NCI-H446 treated with DMSO at 0.1 percent for 48 hours (cell line): ENCODE results near the gene SOHLH2.

Source experiments
- DNase-seq: peaks from one replicate; lab custom pipeline; 2025; lab: John Stamatoyannopoulos, UW

The SOHLH2 gene

DNA sequence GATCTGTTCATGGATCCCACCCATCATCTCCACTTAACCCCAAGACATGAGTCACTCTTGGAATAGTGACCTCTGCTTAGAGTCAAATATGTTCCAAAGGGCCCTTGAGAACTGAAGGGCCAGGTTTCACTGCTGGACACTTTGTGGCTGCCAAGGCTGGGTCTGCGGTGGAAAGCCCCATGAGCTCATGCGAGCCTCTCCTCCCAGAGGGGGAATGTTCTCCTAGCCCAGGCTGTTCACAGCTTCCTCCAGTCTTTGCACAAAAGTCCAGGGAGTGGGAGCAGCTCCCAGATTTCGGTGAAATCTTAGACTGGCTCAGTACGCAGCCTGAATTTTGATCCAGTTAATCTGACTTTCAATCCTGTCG is 82.4 kb downstream of the SOHLH2 start:
- DNase-seq = no peak

DNA sequence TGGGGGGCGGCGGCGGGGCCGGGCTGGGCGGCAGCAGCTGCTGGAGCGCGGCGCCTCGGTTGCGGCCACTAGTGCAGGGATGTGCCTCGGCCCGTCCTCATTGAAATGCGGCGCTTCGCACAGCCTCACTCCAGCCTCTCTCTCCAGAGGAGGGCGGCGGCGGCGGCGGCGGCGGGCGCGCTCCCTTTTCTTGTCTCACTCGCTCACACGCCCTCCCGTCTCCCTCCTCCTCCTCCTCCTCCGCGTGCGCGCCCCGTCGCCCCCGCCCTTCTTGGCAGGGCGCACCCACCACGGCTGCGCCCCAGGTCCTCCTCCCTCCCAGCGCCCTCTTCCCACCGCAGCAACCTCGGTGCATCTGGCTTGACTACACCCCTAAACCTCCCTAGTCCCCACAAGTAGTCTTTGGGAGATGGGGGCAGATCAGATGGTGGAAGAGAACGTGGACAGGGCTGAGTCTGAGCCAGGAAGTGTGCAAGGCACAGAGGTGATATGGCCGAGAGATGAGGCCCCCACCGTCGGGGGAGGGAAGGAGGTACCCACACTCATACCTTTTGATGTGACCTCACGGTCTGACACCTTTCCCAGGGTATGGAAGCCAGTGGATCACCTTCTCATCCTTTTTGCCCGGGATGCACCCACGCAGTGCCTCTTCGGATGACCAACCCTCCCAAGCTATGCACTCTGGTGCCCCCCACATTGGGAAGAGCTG is 83.0 kb downstream of the SOHLH2 start, which contains the start of gene DCLK1:
TSS of gene DCLK1 (minus strand) at position 161 of the 709 bp plus-strand sequence.
- no peak for DNase-seq

DNA sequence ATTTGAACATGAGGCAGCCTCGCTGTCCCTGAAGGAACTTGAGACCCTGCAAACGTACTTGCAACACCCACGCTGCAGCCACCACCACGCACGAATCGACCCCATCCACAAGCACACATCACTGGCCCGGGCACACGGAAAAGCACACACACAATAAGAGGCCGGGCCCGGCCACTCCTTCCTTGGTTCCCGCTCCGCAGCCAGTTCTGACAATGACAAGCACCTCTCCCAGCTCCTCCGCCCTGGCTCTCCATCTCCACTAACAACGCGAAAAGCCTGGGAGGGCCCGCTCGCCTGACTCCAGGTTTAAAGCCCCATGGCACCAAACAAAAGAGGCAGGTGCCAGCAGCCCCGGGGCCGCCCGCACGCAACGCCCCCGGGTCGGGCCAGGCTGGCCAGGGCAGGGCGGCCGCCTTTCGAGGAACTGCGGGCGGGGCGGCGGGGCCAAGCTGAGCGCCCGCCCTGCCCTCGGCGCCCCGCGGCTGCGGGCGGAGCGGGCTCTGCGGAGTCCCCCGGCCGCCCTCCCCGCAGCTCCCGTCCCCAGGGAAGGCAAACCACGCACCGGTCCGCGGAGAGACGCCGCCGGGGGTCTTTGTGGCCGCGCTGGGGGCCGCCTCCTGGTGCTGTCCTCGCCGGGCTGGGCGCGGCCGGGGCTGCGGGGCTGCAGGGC is 83.7 kb downstream of the SOHLH2 start:
- no peak for DNase-seq

DNA sequence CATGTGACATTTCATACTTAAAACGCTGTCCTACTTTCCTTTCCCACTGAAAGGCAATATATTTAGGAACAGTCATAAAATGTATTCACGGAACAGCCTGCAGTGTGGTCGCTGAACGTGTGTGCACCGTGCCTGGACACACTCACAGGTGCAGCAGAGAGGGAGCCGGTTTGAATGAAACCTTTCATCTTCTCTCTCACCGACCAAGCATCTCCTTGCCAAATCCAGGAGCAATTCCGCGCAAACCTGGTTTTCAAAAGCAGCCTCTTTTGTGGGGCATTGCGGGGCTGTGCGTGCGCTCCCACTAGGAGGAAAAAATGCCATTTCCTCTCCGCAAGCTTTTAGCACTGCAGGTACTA is 84.2 kb downstream of the SOHLH2 start:
- no peak for DNase-seq

DNA sequence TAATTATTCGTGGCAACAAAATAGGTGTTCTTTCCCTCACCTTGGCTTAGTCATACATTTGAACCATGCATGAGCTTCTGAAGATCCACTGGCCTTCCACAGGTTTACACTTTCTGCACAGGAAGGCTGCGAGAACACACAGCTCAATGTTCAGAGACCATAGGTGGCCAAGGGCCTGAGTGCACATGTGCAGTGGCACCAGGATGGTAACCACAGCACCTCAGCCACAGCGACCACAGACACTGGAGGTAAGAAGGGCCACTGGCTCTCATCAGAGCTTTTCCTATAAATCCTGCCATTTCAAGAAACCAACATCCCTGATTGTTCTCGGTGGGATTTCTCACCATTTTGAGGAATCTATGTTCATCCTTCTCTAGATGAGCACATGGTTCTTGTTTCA is 84.8 kb downstream of the SOHLH2 start:
- no peak for DNase-seq

DNA sequence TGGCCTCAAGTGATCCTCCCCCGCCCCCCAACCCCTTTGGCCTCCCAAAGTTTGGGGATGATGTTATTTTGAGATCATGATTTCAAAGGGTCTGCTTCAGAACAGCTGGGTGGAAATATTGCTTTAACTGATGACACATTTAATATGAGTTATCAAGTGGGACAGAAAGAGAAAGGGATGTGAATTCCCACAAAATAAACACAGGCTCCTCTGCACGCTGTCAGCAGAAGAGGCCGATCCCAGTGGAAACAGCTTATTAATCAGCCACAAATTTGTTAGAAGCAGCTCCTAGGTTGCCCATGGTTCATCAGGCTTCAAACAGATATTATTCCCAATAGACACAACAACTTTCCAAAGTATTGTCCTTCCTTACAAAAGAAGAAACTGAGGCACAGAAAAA is 87.9 kb downstream of the SOHLH2 start:
- no peak for DNase-seq

DNA sequence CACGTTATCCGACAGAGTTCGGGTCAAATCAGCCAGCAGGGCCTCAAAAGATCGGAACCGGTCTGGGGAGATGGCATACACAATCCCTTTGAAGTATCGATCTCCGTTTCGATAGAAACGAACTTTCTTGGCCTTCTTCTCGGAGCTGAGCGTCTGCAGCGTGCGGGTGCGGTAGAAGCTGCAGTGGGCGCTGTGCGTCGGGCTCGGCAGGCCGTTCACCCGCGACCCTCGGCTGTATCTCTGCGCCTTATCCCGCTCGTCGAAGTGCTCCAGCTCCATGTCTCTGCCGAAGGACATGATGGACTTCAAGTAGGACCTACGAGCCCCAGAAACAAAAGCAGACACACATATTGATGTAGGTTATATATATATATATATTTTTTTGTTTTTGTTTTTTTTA is 88.5 kb downstream of the SOHLH2 start:
- no peak for DNase-seq

DNA sequence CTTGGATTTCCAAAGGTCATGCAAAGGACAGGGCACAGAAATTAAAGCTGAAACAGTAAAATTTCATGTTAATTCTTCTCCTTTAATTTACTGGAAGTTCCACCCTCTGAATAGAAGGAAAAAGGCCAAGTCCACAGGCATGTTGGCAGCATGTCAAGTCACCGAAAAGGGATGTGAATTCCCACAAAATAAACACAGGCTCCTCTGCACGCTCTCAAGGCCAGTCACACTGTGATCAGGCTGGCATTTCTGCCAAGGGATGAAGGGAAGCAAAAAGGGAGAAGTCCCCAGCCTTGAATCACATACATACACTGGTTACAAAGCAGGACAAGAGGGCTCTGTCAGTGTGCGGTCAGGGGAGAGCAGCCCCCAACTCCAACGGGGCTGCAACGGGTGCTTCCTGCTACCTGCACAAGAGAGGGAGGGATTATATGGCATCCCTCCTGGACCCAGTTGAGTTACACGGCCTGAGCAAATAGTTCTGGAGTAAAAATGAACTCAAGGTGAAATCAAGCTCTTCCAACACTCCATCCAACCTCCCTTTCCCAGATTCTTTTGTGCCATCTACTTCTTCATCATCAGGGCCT is 90.0 kb downstream of the SOHLH2 start:
- DNase-seq = peak; percentile 17
